Gastroesophageal sphincter (tissue), 3 donors: ENCODE measurements around the gene SIGMAR1.

Experiments
- CTCF ChIP-seq, 4 experiments: fragments of 200-600 bp in 2 of 4; fragments of 450-650 bp in 2 of 4; sonication (generic) in 1 of 4; IDR thresholded peaks; one replicate each; pipeline ENCODE4 v1.5.1; 2017 to 2019; ENCODE audit warnings: antibody characterized with exemption in 4 of 4, mild to moderate bottlenecking in 2 of 4, moderate library complexity in 2 of 4
- EP300 ChIP-seq: sonication (generic); formaldehyde crosslinking; IDR thresholded peaks from one replicate; pipeline ENCODE4 v1.6.1; 2017; ENCODE audit warnings: antibody characterized with exemption, mild to moderate bottlenecking
- POLR2A ChIP-seq, 2 donors: fragments of 450-650 bp; IDR thresholded peaks; one replicate each; pipeline ENCODE4 v1.6.1; 2017; ENCODE audit warnings: antibody characterized with exemption in 2 of 2, mild to moderate bottlenecking in 2 of 2, moderate library complexity in 1 of 2

- TF ChIP-seq EP300 (no peak), CTCF (IDR thresholded peaks at IDR 0.05) (no peak), POLR2A (IDR thresholded peaks at IDR 0.05) (no peak)
Observed at GRCh38 chr9:34594177-34594576, 43.4 kb downstream of the SIGMAR1 start.
